NCI-H2196 treated with DMSO at 0.1 percent for 48 hours (cell line): ENCODE data around the gene YLPM1.
A peak's percentile ranks its signal among the peaks of the same experiment; 100 is the strongest.
"Not testable (repeated sequence)": the region's sequence is repeated elsewhere in the genome, so short reads cannot be mapped to it uniquely, and the experiment has no call there.

Experiments used
- DNase-seq: peaks from one replicate; lab custom pipeline; 2025; ENCODE audit not compliant: unreplicated experiment; lab: John Stamatoyannopoulos, UW

The YLPM1 gene

GRCh38 chr14:74762917-74763802 lies at the start of gene YLPM1:
Gene YLPM1, plus strand, starts transcription at chr14:74763316. Its CDS starts 174 bp downstream, at chr14:74763490.
- DNase-seq, result peak; percentile 98

GRCh38 chr14:74713395-74713735 lies 49.8 kb upstream of the YLPM1 start:
- no peak for DNase-seq

GRCh38 chr14:74720526-74720925 lies 42.6 kb upstream of the YLPM1 start:
- DNase-seq, result no peak

GRCh38 chr14:74723134-74723533 lies 40.0 kb upstream of the YLPM1 start:
- no peak for DNase-seq

- no peak for DNase-seq
These were observed 30.7 kb upstream of the YLPM1 start for GRCh38 chr14:74732387-74732786.

- DNase-seq, result no peak
These were observed 29.9 kb upstream of the YLPM1 start for GRCh38 chr14:74733221-74733620.

- no peak for DNase-seq
These were observed 28.0 kb upstream of the YLPM1 start for GRCh38 chr14:74735125-74735524.

- no peak for DNase-seq
These were observed 25.3 kb upstream of the YLPM1 start for GRCh38 chr14:74737753-74738325.

- DNase-seq, result no peak
These were observed 23.7 kb upstream of the YLPM1 start for GRCh38 chr14:74739293-74740030.

- DNase-seq, result no peak
These were observed 15.9 kb upstream of the YLPM1 start for GRCh38 chr14:74747237-74747636.

- DNase-seq, result no peak
These were observed 9.0 kb upstream of the YLPM1 start for GRCh38 chr14:74754157-74754556.

- no peak for DNase-seq
These were observed 8.2 kb upstream of the YLPM1 start for GRCh38 chr14:74754899-74755298.

- no peak for DNase-seq
These were observed 6.8 kb upstream of the YLPM1 start for GRCh38 chr14:74756326-74756725.

GRCh38 chr14:74758505-74758904 lies 4.6 kb upstream of the YLPM1 start:
- DNase-seq, result not testable (repeated sequence)

GRCh38 chr14:74763803-74764531 lies 851 bp downstream of the YLPM1 start:
- no peak for DNase-seq

- DNase-seq, result no peak
These were observed 2.6 kb downstream of the YLPM1 start for GRCh38 chr14:74765721-74766120.

- DNase-seq, result no peak
These were observed 8.3 kb downstream of the YLPM1 start for GRCh38 chr14:74771399-74771798.

- DNase-seq, result no peak
These were observed 21.5 kb downstream of the YLPM1 start for GRCh38 chr14:74784634-74785033.

- no peak for DNase-seq
These were observed 22.0 kb downstream of the YLPM1 start for GRCh38 chr14:74785056-74785613.

- no peak for DNase-seq
These were observed 23.7 kb downstream of the YLPM1 start for GRCh38 chr14:74786796-74787315.
